Upper lobe of left lung (tissue), 4 donors: ENCODE results near the gene ADGB.

Experiments
- CTCF ChIP-seq, 6 experiments: fragments of 450-650 bp in 4 of 6; fragments of 200-600 bp in 2 of 6; sonication (generic) in 2 of 6; IDR thresholded peaks; one replicate each; pipeline ENCODE4 v1.5.1; 2016 to 2019; ENCODE audit warnings: antibody characterized with exemption in 6 of 6
- POLR2A ChIP-seq, 4 donors: fragments of 450-650 bp; IDR thresholded peaks; one replicate each; pipeline ENCODE4 v1.5.1; 2016 to 2017; ENCODE audit warnings: antibody characterized with exemption in 4 of 4, mild to moderate bottlenecking in 2 of 4

DNA sequence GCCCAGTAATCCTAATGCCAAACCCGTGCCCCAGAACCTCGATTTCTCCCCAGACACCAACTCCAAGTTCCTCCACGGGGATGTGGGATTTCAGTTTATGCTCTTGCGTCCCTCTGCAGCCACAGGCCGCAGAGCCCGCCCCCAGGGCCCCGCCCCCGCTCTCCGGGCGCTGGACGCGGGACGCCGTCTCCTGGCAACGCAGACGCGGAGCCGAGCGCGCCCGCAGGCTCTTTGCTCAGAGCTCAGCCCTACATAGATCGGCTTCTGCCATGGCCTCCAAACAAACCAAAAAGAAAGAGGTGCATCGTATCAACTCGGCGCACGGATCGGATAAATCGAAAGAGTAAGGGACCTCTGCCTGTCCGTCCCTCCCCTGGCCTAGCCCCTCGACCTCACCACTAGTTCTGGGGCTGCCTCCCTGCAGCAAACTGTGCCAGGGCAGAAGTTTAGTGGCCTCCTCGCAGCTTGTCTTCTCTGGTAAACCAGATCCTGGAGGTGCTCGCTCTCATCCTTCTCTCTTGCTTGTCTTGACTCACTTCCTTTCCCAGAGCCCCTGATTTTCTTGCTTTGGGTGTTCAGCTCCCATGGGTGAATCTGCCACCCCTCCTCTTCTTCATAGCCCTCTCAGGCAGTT is at the start of gene ADGB:
- TF ChIP-seq CTCF (IDR thresholded peaks at IDR 0.05) (no peak), POLR2A (IDR thresholded peaks at IDR 0.05) (no peak)
